Stimulated activated CD4-positive, alpha-beta T cell treated with anti-CD3 and anti-CD28 coated beads, Interleukin-4, amount 100 ng/mL, for 48 hours (primary cell): ENCODE results near the gene DLL1.

Source experiments
- DNase-seq, 2 donors: peaks; one replicate each; pipeline ENCODE4 v3.0.0-alpha.2; 2020; ENCODE audit warnings: low read depth in 2 of 2

The DLL1 gene

GRCh38 chr6:170283212-170284081 is 7.4 kb downstream of the DLL1 start:
- DNase-seq = no peak

DNA sequence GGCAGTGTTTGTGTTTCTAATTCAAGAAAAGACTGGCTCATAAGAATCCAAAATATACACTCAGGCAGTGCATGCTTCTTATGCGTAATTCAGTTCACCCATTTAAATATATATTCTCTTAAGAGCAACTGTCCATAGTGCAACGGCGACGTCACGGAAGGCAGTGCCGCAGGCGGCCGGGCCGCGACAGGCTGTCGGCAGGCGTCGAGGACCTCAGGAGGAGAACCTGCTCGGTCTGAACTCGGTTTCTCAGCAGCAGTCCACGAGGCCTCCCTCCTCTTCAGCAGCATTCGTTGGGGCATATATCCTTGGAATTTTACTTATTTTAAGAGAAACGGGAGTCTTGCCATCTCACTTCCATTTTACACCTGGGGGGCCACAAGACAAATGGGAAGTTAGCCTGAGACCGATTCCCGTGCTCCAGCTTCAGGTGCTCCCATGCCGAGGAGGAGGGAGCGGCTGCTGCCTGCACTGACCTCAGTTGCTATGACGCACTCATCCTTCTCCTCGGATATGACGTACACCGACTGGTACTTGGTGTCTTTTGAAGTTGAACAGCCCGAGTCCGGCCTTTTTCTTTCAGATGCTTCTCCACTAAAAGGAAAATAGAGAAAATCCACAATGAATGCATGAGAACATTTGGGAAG is 8.2 kb downstream of the DLL1 start:
- no peak for DNase-seq

DNA sequence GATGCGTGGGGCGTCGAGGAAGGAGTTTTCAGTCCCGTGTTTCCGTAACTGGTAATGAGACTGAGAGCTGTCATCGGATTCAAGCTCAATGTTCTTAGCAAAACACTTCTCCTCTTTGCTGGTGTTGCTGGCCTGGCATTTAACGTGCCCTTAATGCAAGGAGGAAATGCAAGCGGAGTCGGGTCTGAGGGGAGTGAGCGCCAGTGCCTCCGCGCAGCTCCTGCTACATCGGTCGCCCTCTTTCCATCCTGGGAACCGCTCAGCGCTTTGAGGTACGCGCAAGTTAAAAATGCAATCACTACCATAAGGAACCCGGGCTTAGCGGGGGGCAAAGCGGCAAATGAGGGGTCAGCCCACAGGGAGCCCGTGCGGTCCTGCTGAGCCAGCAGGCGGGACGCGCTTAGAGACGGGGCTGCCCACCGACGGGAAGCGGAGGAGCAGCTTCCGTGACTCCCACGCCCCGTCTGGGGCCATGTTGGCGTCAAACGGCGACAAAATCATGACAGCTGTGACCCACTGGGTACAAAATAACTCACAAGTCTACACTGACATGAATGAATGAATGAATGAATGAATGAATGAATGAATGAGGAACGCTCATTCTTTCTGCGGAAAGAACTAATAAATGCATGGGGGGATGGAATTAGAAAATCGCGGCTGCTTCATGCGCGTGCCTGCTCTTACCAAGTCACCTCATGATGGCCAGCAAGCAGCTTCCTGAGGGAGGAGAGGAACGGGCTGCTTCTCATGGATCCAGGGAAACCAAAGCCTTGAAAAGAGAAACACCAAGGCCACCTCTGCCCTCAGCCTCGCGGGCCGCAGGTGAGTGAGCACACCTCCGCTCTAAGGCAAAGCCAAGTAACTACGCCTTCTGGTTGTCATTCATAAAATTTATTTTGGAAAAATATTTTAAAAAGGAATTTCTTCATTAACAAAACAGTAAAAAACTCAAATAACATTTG is 9.3 kb downstream of the DLL1 start:
- DNase-seq = no peak

DNA sequence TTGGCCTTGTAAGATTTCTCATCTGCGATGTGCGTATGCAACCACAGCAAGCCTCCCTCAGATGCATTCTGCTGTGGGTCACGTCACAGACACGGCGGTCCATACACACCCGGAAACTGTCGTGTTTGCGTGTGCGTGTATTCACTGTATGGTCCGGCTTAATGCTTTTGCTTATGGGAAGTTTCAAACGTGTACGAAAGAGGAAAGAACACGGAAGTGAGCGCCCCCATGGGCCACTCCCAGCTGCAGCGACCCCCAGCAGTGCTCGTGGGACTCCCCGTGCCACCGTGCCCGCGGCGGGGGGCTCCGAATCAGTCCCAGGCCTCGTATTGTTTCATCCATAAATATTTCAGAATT is 10.2 kb downstream of the DLL1 start:
- DNase-seq = no peak

DNA sequence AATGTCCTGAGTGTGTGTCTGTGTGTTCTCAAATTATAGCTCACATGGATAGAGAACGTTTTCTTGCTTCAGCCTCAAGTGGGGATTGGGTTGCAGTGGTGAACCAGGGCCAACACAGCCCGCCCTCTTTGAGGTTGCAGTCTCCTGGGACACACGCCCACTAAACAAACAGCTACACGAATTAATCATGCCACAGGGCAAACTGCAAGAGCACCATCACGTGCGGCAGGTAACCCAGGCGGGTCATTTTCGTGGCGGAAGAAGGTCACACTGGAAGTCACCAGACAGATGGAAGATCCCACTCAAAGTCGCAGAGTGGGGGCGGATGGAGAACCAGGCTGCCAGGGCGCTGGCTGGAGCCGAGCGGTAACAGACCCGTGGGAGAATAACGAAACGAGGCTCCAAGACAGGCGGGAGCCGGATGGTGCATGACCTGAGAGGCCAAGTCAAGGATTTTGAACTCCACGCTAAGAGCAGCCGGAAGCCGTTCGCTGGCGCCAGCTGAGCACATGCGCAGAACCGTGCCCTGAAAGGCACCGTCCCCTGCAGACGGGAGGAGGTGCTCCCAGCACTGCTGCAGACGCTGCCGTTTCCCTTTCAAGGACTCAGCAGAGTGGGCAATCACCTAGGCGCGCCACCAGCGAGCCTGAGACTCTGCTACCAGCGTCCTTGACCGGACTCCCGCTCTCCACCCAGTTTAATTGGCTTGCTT is 10.7 kb downstream of the DLL1 start:
- no peak for DNase-seq

GRCh38 chr6:170279426-170279825 is 11.5 kb downstream of the DLL1 start:
- DNase-seq = no peak

DNA sequence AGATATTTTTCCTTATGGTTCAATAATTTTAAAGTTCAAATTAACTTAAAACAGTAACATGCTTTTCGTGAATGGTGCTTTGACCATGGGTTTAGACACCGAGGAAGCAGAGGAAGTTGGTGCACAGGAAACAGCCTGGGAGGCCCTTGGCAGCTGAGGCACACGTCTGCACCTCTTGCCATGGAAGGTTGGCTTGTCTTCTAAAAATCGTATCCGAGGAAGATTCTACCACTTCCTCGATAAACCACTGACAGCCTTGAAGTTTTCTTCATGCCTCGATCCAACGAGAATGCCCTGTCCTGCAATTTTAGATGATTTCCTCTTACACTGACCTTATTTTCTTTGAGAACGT is 12.2 kb downstream of the DLL1 start:
- no peak for DNase-seq

- no peak for DNase-seq
These were observed 12.8 kb downstream of the DLL1 start for GRCh38 chr6:170277893-170278742.

GRCh38 chr6:170276369-170277057 is 14.4 kb downstream of the DLL1 start:
- DNase-seq = no peak

- DNase-seq = no peak
These were observed 15.9 kb downstream of the DLL1 start for GRCh38 chr6:170274713-170275560.

DNA sequence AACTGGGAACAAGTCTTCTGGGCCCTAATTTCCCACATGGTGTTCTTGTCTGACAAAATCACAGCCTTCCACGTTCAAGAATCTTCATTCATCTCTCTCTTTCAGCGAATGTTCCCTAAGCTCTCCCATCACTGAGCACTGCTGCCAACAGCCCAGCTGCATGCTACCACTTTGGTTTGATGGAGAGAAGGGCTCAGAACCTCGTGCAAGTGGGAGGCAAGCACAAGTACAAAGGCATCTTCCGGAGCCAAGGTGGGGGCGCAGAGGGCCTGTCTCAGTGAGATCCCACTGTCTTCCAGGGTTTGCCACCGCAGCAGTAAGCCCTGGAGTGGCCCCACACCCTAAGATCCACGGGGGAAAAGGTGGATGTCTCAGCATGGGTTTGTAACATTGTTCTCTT is 17.2 kb downstream of the DLL1 start:
- DNase-seq = no peak

- DNase-seq = no peak
These were observed 17.7 kb downstream of the DLL1 start for GRCh38 chr6:170273191-170273590.

GRCh38 chr6:170272341-170273065 is 18.4 kb downstream of the DLL1 start:
- DNase-seq = no peak

- peak; percentile 55 to 58 for DNase-seq
These were observed 19.0 kb downstream of the DLL1 start for GRCh38 chr6:170271771-170272314.

DNA sequence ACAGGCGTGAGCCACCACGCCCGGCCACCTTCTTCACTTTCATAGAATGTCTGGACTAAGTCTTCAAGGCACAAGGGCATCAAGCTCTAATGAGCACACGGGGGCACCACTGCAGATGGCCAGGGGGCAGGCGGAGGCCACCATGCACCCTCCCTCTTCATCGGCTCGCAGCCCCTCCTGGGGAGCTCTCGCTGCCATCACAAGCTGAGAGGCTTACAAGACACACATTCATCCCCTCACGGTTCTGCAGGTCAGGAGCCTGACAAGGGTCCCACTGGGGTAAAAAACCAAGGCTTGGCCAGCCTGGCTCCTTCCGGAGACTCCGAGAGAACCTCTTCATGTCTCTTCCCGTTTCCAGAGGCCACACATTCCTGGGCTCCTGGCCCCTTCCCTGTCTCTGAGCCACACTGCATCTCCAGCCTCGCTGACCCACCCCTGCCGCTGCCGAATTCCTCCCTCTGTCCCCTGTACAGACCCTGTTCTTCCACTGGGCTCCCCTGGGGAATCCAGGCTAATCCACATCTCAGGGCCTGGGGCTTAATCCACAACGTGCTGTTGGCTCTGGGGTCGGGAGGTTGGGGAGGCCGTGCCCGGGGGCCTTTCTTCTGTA is 19.8 kb downstream of the DLL1 start:
- no peak for DNase-seq

- no peak for DNase-seq
These were observed 20.9 kb downstream of the DLL1 start for GRCh38 chr6:170269846-170270541.

- DNase-seq = no peak
These were observed 21.6 kb downstream of the DLL1 start for GRCh38 chr6:170269151-170269845.
